Peyer's patch (tissue), 4 donors: ENCODE results near the gene SPATA31A6. TPM values are rescaled to one million over a fixed set of nuclear protein-coding genes. Genes with fewer than 3 reads are reported as not detected.
"Not testable (repeated sequence)": the region's sequence is repeated elsewhere in the genome, so short reads cannot be mapped to it uniquely, and the experiment has no call there.

Experiments
- DNase-seq, 3 donors: peaks; one replicate each; pipeline ENCODE4 v3.0.0-alpha.2; 2017 to 2019
- H3K27ac ChIP-seq, 4 donors: fragments of 200-600 bp; sonication (generic); one replicate each; pipeline ENCODE4 v1.5.1; 2016 to 2019
- H3K27me3 ChIP-seq, 2 donors: fragments of 200-600 bp; sonication (generic); one replicate each; pipeline ENCODE4 v1.5.1; 2019
- H3K36me3 ChIP-seq, 3 donors: fragments of 200-600 bp; sonication (generic); one replicate each; pipeline ENCODE4 v1.5.1; 2016 to 2019
- H3K4me1 ChIP-seq, 4 donors: fragments of 200-600 bp; sonication (generic); one replicate each; pipeline ENCODE4 v1.5.1; 2016 to 2019
- H3K4me3 ChIP-seq, 4 donors: fragments of 200-600 bp; sonication (generic); 1 replicate in 3 of 4; 2 replicates in 1 of 4; pipeline ENCODE4 v1.5.1; 2016 to 2019; ENCODE audit warnings: mild to moderate bottlenecking in 1 of 4
- H3K9me3 ChIP-seq, 4 donors: fragments of 200-600 bp; sonication (generic); one replicate each; pipeline ENCODE4 v1.5.1; 2016 to 2019; ENCODE audit warnings: mild to moderate bottlenecking in 1 of 4
- CTCF ChIP-seq, 6 experiments: fragments of 450-650 bp in 4 of 6; fragments of 200-600 bp in 2 of 6; sonication (generic) in 1 of 6; IDR thresholded peaks; one replicate each; pipeline ENCODE4 v1.5.1; 2017 to 2019; ENCODE audit warnings: antibody characterized with exemption in 6 of 6, mild to moderate bottlenecking in 3 of 6, moderate library complexity in 1 of 6
- small RNA-seq, 2 donors: library from RNA; depleted of rRNA; stranded (forward); fragments of <200 nt; gene quantifications; one replicate each; pipeline ENCODE3, GENCODE V24; 2016
- total RNA-seq, 4 donors: library from RNA; depleted of rRNA; stranded (reverse); fragments of >200 nt; gene quantifications; one replicate each; pipeline ENCODE4 v1.1.0, GENCODE V29; 2016

SPATA31A6 gene
- total RNA-seq: not detected

DNA sequence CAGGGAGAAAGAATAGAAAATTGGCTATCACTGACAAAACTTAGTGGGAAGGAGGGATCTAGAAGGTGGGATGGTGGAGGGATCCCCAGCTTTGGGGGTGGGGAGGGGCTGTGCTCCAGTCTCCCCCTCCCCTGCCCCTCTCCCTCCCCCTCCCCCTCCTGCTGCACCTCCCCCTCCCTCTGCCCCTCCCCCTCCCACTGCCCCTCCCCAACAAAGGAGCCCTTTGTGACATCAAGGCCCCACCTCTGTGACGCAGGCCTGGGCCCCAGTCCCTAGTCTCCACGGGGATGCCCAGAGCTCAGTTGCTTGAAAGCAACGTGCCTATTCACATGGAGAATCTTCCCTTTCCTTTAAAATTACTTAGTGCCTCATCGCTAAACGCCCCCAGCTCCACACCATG, at the start of gene SPATA31A6:
TSS of gene SPATA31A6 (plus strand) at position 301 of the 400 bp plus-strand sequence. CDS start at position 330, 29 bp downstream.
- H3K9me3 ChIP-seq, DNase-seq, H3K27ac ChIP-seq, H3K4me3 ChIP-seq, H3K36me3 ChIP-seq, H3K27me3 ChIP-seq, H3K4me1 ChIP-seq: not testable (repeated sequence)

- TF ChIP-seq CTCF (IDR thresholded peaks at IDR 0.05): peak in 2 of 6 experiments; percentile 6 to 8
- not testable (repeated sequence) for H3K4me1 ChIP-seq, H3K27me3 ChIP-seq, DNase-seq, H3K9me3 ChIP-seq, H3K36me3 ChIP-seq, H3K27ac ChIP-seq, H3K4me3 ChIP-seq
Observed at GRCh38 chr9:42160299-42160698, 23.2 kb upstream of the SPATA31A6 start.

GRCh38 chr9:42219861-42220260, 36.4 kb downstream of the SPATA31A6 start:
- H3K27me3 ChIP-seq, H3K4me3 ChIP-seq, DNase-seq: not testable (repeated sequence)

DNA sequence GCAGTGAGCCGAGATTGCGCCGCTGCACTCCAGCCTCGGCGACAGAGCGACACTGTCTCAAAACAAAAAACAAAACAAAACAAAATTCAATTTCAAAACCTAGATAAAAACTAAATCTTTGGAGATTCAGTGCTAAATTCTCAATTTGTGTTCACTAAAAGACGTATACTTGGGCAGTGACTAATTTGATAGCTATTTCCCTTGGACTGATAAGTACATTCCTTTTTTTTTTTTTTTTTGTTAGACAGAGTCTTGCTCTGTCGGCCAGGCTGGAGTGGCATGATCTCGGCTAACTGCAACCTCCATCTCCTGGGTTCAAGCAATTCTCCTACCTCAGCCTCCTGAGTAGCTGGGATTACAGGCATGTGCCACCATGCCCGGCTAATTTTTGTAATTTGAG, 39.8 kb downstream of the SPATA31A6 start:
- H3K27ac ChIP-seq, H3K27me3 ChIP-seq, H3K9me3 ChIP-seq, H3K4me3 ChIP-seq, DNase-seq, H3K36me3 ChIP-seq, H3K4me1 ChIP-seq: not testable (repeated sequence)

More at GRCh38 chr9:42219861-42220260, 36.4 kb downstream of the SPATA31A6 start:
- H3K4me1 ChIP-seq, H3K9me3 ChIP-seq, H3K27ac ChIP-seq, H3K36me3 ChIP-seq: not testable (repeated sequence)

DNA sequence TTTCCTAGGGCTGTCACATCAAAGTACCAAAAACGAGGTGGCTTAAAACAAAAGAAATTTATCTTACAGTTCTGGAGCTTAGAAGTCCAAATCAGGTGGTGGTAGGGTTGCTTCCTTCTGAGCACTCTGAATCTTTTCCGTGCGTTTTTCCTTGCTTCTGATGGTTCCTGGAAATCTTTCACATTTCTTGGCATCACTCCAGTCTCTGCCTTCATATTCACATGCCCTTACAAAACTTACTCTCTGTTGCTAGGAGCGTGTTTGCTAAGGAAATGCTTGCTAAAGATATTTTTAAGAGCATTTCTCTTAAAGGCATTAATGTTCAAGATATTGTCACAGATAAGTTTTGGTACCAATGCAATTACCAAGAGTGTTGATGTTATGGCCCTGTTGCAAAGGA, 49.6 kb downstream of the SPATA31A6 start:
- H3K9me3 ChIP-seq, DNase-seq, H3K27me3 ChIP-seq, H3K4me1 ChIP-seq, H3K4me3 ChIP-seq, H3K36me3 ChIP-seq, H3K27ac ChIP-seq: not testable (repeated sequence)

DNA sequence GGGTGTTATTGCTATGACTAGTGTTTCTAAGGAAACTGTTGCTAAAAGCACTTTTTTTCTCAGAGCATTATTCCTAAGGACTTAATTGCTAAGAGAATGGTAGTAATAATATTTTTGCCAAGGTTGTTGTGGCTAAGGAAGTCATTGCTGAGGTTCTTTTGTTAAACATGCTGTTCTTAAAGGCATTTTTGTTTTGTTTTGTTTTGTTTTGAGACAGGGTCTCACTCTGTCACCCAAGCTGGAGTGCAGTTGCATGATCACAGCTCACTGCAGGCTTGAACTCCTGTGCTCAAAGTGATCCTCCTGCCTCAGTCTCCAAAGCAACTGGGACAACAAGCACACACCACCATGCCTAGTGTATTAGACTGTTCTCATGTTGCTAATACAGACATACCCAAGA, 51.2 kb downstream of the SPATA31A6 start:
- H3K27me3 ChIP-seq, H3K9me3 ChIP-seq, H3K4me3 ChIP-seq, H3K4me1 ChIP-seq, DNase-seq, H3K36me3 ChIP-seq: not testable (repeated sequence)
- H3K27ac ChIP-seq: peak overlapping the region in 1 of 4 donors; percentile 40

DNA sequence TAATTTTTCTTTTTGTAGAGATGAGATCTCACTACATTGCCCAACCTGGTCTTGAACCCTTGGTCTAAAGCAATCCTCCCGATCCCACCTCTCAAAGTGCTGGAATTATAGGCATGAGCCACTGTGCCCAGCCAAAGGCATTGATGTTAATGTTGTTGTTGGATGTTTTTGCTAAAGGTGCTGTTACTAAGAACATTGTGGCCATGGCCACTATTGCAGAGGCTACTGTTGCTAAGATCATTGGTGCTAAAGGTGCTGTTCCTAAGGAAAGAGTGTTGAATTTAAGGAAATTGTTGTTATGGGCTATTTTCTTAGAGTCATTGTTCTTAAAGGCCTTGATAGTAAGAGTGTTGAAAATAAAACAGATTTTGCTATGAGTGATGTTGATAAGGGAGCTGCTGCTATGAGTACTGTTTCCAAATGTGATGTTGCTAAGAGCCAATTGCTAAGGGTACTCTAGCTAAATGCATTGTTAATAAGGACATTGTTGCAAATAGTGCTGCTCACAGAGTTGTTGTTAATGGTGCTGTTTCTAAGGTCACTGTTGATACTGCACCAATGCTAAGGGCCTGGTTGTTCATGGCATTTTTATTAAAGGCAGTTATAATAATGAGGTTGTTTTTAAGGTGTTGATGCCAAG, 52.0 kb downstream of the SPATA31A6 start:
- not testable (repeated sequence) for H3K4me1 ChIP-seq, H3K4me3 ChIP-seq

GRCh38 chr9:42236097-42236496, 52.6 kb downstream of the SPATA31A6 start:
- H3K4me1 ChIP-seq, H3K27ac ChIP-seq, H3K36me3 ChIP-seq, H3K27me3 ChIP-seq, DNase-seq, H3K4me3 ChIP-seq, H3K9me3 ChIP-seq: not testable (repeated sequence)

More for the DNA sequence above, 52.0 kb downstream of the SPATA31A6 start:
- H3K27ac ChIP-seq, H3K27me3 ChIP-seq, H3K36me3 ChIP-seq, DNase-seq, H3K9me3 ChIP-seq: not testable (repeated sequence)

DNA sequence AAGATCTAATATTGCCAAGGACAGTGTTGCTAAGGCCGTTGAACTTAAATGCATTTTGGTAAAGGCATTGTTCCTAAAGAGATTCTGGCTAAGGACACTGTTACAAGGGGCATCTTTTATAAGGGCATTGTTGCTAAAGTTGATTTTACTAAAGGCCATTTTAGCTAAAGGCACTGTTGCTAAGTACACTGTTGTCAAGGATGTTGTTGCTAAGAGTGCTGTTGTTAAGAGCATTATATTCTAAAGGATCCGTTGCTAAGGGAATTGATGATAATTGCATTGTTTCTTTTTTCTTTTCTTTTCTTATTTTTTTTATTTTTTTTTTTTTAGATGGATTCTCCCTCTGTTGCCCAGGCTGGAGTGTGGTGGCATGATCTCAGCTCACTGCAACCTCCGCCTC, 53.9 kb downstream of the SPATA31A6 start:
- H3K27ac ChIP-seq, H3K4me1 ChIP-seq, DNase-seq, H3K9me3 ChIP-seq, H3K4me3 ChIP-seq, H3K36me3 ChIP-seq, H3K27me3 ChIP-seq: not testable (repeated sequence)

- not testable (repeated sequence) for H3K27me3 ChIP-seq, H3K36me3 ChIP-seq, H3K27ac ChIP-seq, H3K4me3 ChIP-seq, H3K9me3 ChIP-seq, H3K4me1 ChIP-seq, DNase-seq
Observed at GRCh38 chr9:42238862-42239261, 55.4 kb downstream of the SPATA31A6 start.

Small RNAs within 50 kb of the gene (small RNA-seq; reads per million reads assigned to genes)
- gene AL445584.3: 0 reads per million in 2 donors

Other genes with a start within 250 kb of the SPATA31A6 start
- gene CNTNAP3B, start 54.2 kb upstream of the SPATA31A6 start, total RNA-seq: 10 to 100 TPM in 1 of 4 donors, 1 to 10 TPM in 3; 5.3 to 18.9 (median 7.1) TPM